ENCODE data around the gene PRR5L.

Gene PRR5L

GRCh38 chr11:36403661-36404060 lies 107.6 kb downstream of the PRR5L start:
- H2AK5ac ChIP-seq (ENCODE audit: low read length, severe bottlenecking) = no peak overlapping the region
- no peak overlapping the region for H2AFZ ChIP-seq (ENCODE audit: low read depth, low read length)
- H2BK5ac ChIP-seq (ENCODE audit: low read depth, low read length, poor library complexity, severe bottlenecking) = no peak overlapping the region
- H3K36me3 ChIP-seq (ENCODE audit: control insufficient read depth in 1 of 2, insufficient read depth in 2 of 2, low read depth in 1 of 2, low read length in 2 of 2) = peaks cover 2 to 44% of the 10 kb centered on the region in 2 experiments
- no peak overlapping the region for H2BK12ac ChIP-seq (ENCODE audit: low read length in 2 of 2)
- H3K27me3 ChIP-seq (ENCODE audit: control insufficient read depth in 1 of 2, insufficient read depth in 1 of 2, low read length in 2 of 2) = no peaks in the 10 kb centered on the region
- H3K18ac ChIP-seq (ENCODE audit: low read depth in 1 of 2, low read length in 2 of 2) = no peak overlapping the region
- H2BK120ac ChIP-seq (ENCODE audit: low read depth, low read length) = no peak overlapping the region
- H4K8ac ChIP-seq (ENCODE audit: low read length) = no peak overlapping the region
- peak; percentile 54 for DNase-seq
- no peak overlapping the region for H3K9ac ChIP-seq (ENCODE audit: low read length)
- no peak overlapping the region for H2BK15ac ChIP-seq (ENCODE audit: low read depth, poor library complexity, severe bottlenecking)
- no peak overlapping the region for H3K23ac ChIP-seq (ENCODE audit: low read length in 2 of 2)
- WGBS = 60% methylated on average over 1 of the region's 1 CpG
- H3K9me3 ChIP-seq (ENCODE audit: control insufficient read depth, low read length) = no peaks in the 10 kb centered on the region
- H3K79me1 ChIP-seq (replicated peaks; ENCODE audit: low read length, poor library complexity, severe bottlenecking) = peaks cover 24% of the 10 kb centered on the region
- H3K4ac ChIP-seq (ENCODE audit: low read depth in 1 of 2, low read length in 2 of 2) = no peak overlapping the region
- no peak overlapping the region for H4K91ac ChIP-seq (ENCODE audit: low read length)
- H3K4me1 ChIP-seq (ENCODE audit: control insufficient read depth, insufficient read depth, low read depth, low read length) = peaks cover 9% of the 10 kb centered on the region
- no peak overlapping the region for H3K4me2 ChIP-seq (ENCODE audit: low read length, poor library complexity, severe bottlenecking)
- peak overlapping the region; percentile 23 for H3K27ac ChIP-seq (ENCODE audit: low read length, poor library complexity, severe bottlenecking)
- no peak overlapping the region for H3K4me3 ChIP-seq (ENCODE audit: insufficient read depth in 1 of 2, low read depth in 1 of 2, low read length in 2 of 2)
- H3K14ac ChIP-seq (ENCODE audit: low read length in 2 of 2) = no peak overlapping the region

- no peak overlapping the region for H2BK15ac ChIP-seq (ENCODE audit: low read depth, poor library complexity, severe bottlenecking)
- no peak overlapping the region for H2BK12ac ChIP-seq (ENCODE audit: low read length in 2 of 2)
- no peak overlapping the region for H3K18ac ChIP-seq (ENCODE audit: low read depth in 1 of 2, low read length in 2 of 2)
- H3K4me3 ChIP-seq (ENCODE audit: insufficient read depth in 1 of 2, low read depth in 1 of 2, low read length in 2 of 2) = no peak overlapping the region
- H3K9ac ChIP-seq (ENCODE audit: low read length) = no peak overlapping the region
- H4K8ac ChIP-seq (ENCODE audit: low read length) = no peak overlapping the region
- H3K79me1 ChIP-seq (replicated peaks; ENCODE audit: low read length, poor library complexity, severe bottlenecking) = peaks cover 25% of the 10 kb centered on the region
- DNase-seq = no peak
- no peak overlapping the region for H4K91ac ChIP-seq (ENCODE audit: low read length)
- peaks cover 17% of the 10 kb centered on the region for H3K4me1 ChIP-seq (ENCODE audit: control insufficient read depth, insufficient read depth, low read depth, low read length)
- no peak overlapping the region for H3K14ac ChIP-seq (ENCODE audit: low read length in 2 of 2)
- H2AK5ac ChIP-seq (ENCODE audit: low read length, severe bottlenecking) = no peak overlapping the region
- no peak overlapping the region for H3K23ac ChIP-seq (ENCODE audit: low read length in 2 of 2)
- no peak overlapping the region for H3K4me2 ChIP-seq (ENCODE audit: low read length, poor library complexity, severe bottlenecking)
- 100% methylated on average over 1 of the region's 3 CpGs for WGBS
- H3K27me3 ChIP-seq (ENCODE audit: control insufficient read depth in 1 of 2, insufficient read depth in 1 of 2, low read length in 2 of 2) = peaks cover 0 to 4% of the 10 kb centered on the region in 2 experiments
- H2BK120ac ChIP-seq (ENCODE audit: low read depth, low read length) = no peak overlapping the region
- H2BK5ac ChIP-seq (ENCODE audit: low read depth, low read length, poor library complexity, severe bottlenecking) = no peak overlapping the region
- no peak overlapping the region for H3K4ac ChIP-seq (ENCODE audit: low read depth in 1 of 2, low read length in 2 of 2)
- no peaks in the 10 kb centered on the region for H3K9me3 ChIP-seq (ENCODE audit: control insufficient read depth, low read length)
- no peak overlapping the region for H3K27ac ChIP-seq (ENCODE audit: low read length, poor library complexity, severe bottlenecking)
- no peak overlapping the region for H2AFZ ChIP-seq (ENCODE audit: low read depth, low read length)
- peaks cover 2 to 42% of the 10 kb centered on the region in 2 experiments for H3K36me3 ChIP-seq (ENCODE audit: control insufficient read depth in 1 of 2, insufficient read depth in 2 of 2, low read depth in 1 of 2, low read length in 2 of 2)
Measured at GRCh38 chr11:36404831-36405230, 108.7 kb downstream of the PRR5L start.

- Histone ChIP-seq H3K27ac (ENCODE audit: low read length, poor library complexity, severe bottlenecking) (no peak overlapping the region), H2BK12ac (ENCODE audit: low read length in 2 of 2) (no peak overlapping the region), H2BK5ac (ENCODE audit: low read depth, low read length, poor library complexity, severe bottlenecking) (no peak overlapping the region), H3K79me1 (replicated peaks; ENCODE audit: low read length, poor library complexity, severe bottlenecking) (peaks cover 22% of the 10 kb centered on the region), H2BK15ac (ENCODE audit: low read depth, poor library complexity, severe bottlenecking) (no peak overlapping the region), H2BK120ac (ENCODE audit: low read depth, low read length) (no peak overlapping the region), H3K36me3 (ENCODE audit: control insufficient read depth in 1 of 2, insufficient read depth in 2 of 2, low read depth in 1 of 2, low read length in 2 of 2) (peaks cover 2 to 43% of the 10 kb centered on the region in 2 experiments), H3K9ac (ENCODE audit: low read length) (no peak overlapping the region), H3K23ac (ENCODE audit: low read length in 2 of 2) (no peak overlapping the region), H3K4me2 (ENCODE audit: low read length, poor library complexity, severe bottlenecking) (no peak overlapping the region), H2AK5ac (ENCODE audit: low read length, severe bottlenecking) (no peak overlapping the region), H3K4me3 (ENCODE audit: insufficient read depth in 1 of 2, low read depth in 1 of 2, low read length in 2 of 2) (no peak overlapping the region), H2AFZ (ENCODE audit: low read depth, low read length) (no peak overlapping the region), H3K9me3 (ENCODE audit: control insufficient read depth, low read length) (no peaks in the 10 kb centered on the region), H3K14ac (ENCODE audit: low read length in 2 of 2) (no peak overlapping the region), H4K8ac (ENCODE audit: low read length) (no peak overlapping the region), H3K18ac (ENCODE audit: low read depth in 1 of 2, low read length in 2 of 2) (no peak overlapping the region), H3K4ac (ENCODE audit: low read depth in 1 of 2, low read length in 2 of 2) (no peak overlapping the region), H3K27me3 (ENCODE audit: control insufficient read depth in 1 of 2, insufficient read depth in 1 of 2, low read length in 2 of 2) (peaks cover 0 to 4% of the 10 kb centered on the region in 2 experiments), H4K91ac (ENCODE audit: low read length) (no peak overlapping the region), H3K4me1 (ENCODE audit: control insufficient read depth, insufficient read depth, low read depth, low read length) (peaks cover 15% of the 10 kb centered on the region)
- DNase-seq = no peak
- WGBS = 79% methylated on average over 3 of the region's 5 CpGs
Measured at GRCh38 chr11:36405585-36406367, 109.7 kb downstream of the PRR5L start.

- no peak overlapping the region for H2BK12ac ChIP-seq (ENCODE audit: low read length in 2 of 2)
- H2BK15ac ChIP-seq (ENCODE audit: low read depth, poor library complexity, severe bottlenecking) = no peak overlapping the region
- H2BK5ac ChIP-seq (ENCODE audit: low read depth, low read length, poor library complexity, severe bottlenecking) = no peak overlapping the region
- no peak overlapping the region for H3K9ac ChIP-seq (ENCODE audit: low read length)
- H3K36me3 ChIP-seq (ENCODE audit: control insufficient read depth in 1 of 2, insufficient read depth in 2 of 2, low read depth in 1 of 2, low read length in 2 of 2) = peaks cover 2 to 42% of the 10 kb centered on the region in 2 experiments
- no peak overlapping the region for H3K23ac ChIP-seq (ENCODE audit: low read length in 2 of 2)
- H3K9me3 ChIP-seq (ENCODE audit: control insufficient read depth, low read length) = no peaks in the 10 kb centered on the region
- no peak overlapping the region for H3K18ac ChIP-seq (ENCODE audit: low read depth in 1 of 2, low read length in 2 of 2)
- H3K4me3 ChIP-seq (ENCODE audit: insufficient read depth in 1 of 2, low read depth in 1 of 2, low read length in 2 of 2) = no peak overlapping the region
- H3K14ac ChIP-seq (ENCODE audit: low read length in 2 of 2) = no peak overlapping the region
- H4K91ac ChIP-seq (ENCODE audit: low read length) = no peak overlapping the region
- no peak overlapping the region for H3K4me2 ChIP-seq (ENCODE audit: low read length, poor library complexity, severe bottlenecking)
- no peak overlapping the region for H3K27ac ChIP-seq (ENCODE audit: low read length, poor library complexity, severe bottlenecking)
- no peak overlapping the region for H3K4ac ChIP-seq (ENCODE audit: low read depth in 1 of 2, low read length in 2 of 2)
- no peak overlapping the region for H2AK5ac ChIP-seq (ENCODE audit: low read length, severe bottlenecking)
- H2BK120ac ChIP-seq (ENCODE audit: low read depth, low read length) = no peak overlapping the region
- no peak overlapping the region for H2AFZ ChIP-seq (ENCODE audit: low read depth, low read length)
- peaks cover 0 to 4% of the 10 kb centered on the region in 2 experiments for H3K27me3 ChIP-seq (ENCODE audit: control insufficient read depth in 1 of 2, insufficient read depth in 1 of 2, low read length in 2 of 2)
- H3K4me1 ChIP-seq (ENCODE audit: control insufficient read depth, insufficient read depth, low read depth, low read length) = peaks cover 19% of the 10 kb centered on the region
- no peak for DNase-seq
- H3K79me1 ChIP-seq (replicated peaks; ENCODE audit: low read length, poor library complexity, severe bottlenecking) = peaks cover 26% of the 10 kb centered on the region
- no peak overlapping the region for H4K8ac ChIP-seq (ENCODE audit: low read length)
Measured at GRCh38 chr11:36407356-36407755, 111.3 kb downstream of the PRR5L start.

All from mesenchymal stem cell (in vitro differentiated cells and primary cell).